Activated CD4-positive, alpha-beta T cell treated with anti-CD3 and anti-CD28 coated beads for 48 hours (primary cell): ENCODE results near the gene BTRC.
A peak's percentile ranks its signal among the peaks of the same experiment; 100 is the strongest.

Experiments used
- DNase-seq: peaks from one replicate; pipeline ENCODE4 v3.0.0-alpha.2; 2020

BTRC gene

GRCh38 chr10:101550965-101551364 lies 197.0 kb downstream of the BTRC start:
- DNase-seq, result no peak

DNA sequence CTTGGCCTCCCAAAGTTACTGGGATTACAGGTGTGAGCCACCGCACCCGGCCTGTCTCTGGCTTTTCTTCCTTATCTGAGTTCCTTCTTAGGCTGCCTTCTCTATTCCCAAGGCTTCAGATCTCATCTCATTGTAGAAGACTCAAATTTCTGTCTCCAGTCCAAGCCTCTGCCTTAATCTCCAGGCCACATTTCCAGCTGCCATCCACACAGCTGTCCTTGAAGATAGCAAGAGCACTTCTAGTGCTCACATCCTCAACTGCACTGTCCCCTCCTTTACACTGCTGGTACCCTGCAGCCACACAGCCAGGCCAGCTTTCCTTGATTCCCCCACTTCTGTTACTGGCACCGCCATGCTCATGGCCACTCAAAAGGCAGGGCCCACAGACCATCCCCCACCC lies 198.5 kb downstream of the BTRC start:
- no peak for DNase-seq

DNA sequence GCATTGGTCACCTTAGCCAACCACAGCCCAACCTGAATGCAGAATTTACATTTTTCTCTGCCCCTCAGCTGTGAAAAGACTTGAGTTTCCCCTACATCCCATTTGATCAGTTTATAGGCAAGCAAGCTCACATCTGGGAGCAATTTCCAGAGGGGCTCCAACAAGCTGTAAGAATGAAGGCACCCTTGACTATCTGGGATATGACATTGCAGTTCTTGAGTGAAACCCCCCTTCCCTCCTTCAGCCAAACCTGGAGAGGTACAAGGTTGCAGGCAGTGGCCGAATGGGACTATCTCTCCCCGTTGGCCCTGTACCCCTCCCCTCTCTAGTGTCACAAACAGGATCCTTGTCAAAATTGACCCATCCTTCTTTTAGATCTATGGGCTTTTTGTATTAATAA lies 203.6 kb downstream of the BTRC start:
- no peak for DNase-seq

- no peak for DNase-seq
These were observed 204.2 kb downstream of the BTRC start for GRCh38 chr10:101558204-101558603.

- DNase-seq, result no peak
These were observed 205.0 kb downstream of the BTRC start for GRCh38 chr10:101558671-101559595.

GRCh38 chr10:101559596-101560297 lies 205.8 kb downstream of the BTRC start:
- DNase-seq, result no peak

DNA sequence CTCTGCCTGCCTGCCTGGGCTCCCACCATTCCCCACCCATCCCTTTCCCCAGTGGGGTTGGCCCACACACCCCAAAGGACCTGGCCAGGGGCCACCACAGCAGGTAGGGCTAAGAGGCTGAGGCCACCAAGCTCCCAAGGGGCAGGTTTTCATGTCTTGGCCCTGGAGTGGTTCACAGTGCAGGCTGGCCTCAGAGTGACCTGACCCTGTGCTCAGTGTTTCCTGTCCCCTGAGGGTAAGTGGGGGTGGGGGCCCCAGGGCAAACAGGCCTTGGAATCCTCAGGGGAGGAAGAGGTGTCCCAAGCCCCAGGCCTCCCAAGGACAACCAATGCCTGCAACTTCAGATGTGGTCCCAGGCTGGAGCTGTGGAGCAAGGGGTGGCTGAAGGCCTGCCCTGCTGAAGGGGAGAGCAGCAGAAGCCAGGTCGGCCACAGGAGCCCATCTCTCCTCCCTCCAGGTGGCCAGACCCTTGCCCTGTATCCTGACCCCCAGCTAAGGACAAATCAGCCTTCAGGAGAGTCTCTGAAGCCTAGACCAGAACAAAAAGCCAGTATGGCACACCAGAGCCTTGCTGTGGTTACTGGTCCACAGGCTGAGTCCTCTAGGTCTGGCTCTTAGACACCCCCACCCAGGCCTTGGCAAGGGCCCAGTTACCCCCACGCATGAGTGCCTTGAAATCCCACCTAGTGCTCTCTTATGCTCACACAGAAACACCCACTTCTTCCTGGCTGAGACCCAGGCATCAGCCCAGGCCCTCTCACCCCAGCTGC lies 206.5 kb downstream of the BTRC start:
- no peak for DNase-seq

- DNase-seq, result no peak
These were observed 207.3 kb downstream of the BTRC start for GRCh38 chr10:101561068-101561915.

DNA sequence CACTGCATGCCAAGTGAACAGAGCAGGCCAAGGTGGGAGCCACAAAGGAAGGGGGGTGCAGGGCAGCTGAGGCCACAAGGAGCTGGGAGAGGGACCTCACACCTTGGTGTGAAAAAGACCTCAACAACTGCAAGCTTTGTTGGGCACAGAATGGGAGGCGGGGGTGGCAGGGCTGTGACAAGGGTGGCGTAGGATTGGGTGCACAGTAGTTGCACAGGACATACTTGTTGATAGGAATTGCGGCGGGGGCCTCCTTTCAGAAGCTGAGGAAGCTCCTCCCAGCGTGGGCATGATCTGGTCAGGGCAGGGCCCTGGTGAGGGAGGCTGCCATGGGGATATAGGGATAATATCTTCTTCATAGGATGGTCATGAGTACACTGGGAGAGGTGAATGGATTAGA lies 208.3 kb downstream of the BTRC start:
- no peak for DNase-seq

- no peak for DNase-seq
These were observed 209.0 kb downstream of the BTRC start for GRCh38 chr10:101563007-101563406.

GRCh38 chr10:101563497-101564040 lies 209.6 kb downstream of the BTRC start:
- DNase-seq, result no peak

- no peak for DNase-seq
These were observed 210.6 kb downstream of the BTRC start for GRCh38 chr10:101564490-101564991.

DNA sequence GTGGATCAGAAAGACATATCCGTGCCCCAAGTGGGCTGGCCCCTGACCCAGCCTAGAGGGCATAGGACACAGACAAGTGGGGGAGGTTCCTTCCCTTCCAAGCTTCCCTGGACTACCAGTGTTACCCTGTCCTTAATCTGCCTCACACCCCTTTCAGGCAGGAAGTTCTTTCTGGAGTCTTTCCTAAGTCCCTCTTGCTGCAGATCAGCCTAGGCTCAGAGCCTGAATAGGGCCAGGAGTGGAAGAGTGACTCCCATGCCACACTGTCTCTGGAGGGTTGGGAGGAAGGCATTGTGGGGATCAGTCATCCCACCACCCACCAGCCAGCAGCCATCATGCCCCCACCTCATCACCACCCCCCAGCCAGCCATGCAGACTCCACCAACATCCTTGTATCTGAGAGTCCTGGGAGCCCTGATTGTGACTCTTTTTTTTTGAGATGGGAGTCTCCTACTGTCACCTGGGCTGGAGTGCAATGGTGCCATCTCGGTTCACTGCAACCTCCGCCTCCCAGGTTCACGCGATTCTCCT lies 211.5 kb downstream of the BTRC start:
- no peak for DNase-seq

- no peak for DNase-seq
These were observed 212.0 kb downstream of the BTRC start for GRCh38 chr10:101565936-101566332.

- peak; percentile 40 for DNase-seq
These were observed 212.6 kb downstream of the BTRC start for GRCh38 chr10:101566333-101567164.

DNA sequence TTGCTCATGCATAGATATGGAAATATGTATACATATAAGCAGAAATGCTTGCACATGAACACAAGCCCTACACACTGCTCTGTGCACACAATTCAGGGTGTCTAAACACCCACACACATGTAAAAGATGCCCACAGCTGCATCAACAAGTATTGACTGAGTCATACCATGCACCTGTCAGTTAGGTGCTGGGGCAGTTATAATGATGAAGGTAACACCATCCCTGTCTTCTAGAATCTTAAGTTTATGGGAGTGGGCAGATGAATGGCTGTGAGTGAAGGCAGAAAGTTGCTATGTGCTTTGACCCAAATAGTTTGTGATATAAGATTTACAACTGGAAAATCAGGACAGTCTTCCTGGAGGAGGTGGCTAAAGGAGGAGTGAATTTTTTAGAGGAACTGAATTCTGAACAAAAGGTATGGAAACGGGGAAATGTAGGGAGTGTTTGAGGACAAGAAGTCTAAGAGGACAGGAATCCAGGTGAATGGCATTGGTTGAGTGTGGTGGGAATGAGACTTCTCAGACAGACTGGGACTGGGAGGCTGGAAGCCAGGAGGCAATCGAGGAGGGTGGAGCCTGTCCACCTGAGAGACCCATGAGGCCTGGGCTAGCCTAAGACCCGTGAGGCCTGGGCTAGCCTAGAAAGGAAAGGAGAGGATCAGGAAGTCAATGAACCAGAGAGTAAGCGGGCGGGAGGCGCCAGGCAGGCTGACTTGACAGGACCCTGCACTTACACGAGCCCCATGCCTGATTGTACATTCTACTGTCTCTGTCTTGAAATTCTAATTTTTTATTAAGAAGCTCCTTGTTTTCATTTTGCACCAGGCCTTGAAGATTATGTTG lies 213.4 kb downstream of the BTRC start:
- no peak for DNase-seq

- DNase-seq, result no peak
These were observed 214.2 kb downstream of the BTRC start for GRCh38 chr10:101568054-101568745.

DNA sequence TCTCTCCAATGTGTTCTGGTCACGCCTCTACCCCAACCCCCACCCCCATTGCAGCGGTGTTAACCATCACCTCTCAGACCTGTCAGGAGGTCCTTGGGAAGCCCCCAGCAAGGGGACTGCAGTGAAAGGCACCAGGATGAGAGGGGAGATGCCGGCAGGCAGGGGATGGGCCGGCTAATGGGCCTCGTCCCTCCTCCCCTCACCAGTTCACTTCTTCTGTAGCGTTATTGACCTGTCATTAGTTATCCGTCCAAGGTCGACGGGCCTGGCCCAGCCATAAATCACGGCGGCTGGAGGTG lies 215.3 kb downstream of the BTRC start:
- no peak for DNase-seq
